Left lung (tissue), 10 donors: Measurements from ENCODE around the gene DOCK4. TPM values are rescaled to one million over a fixed set of nuclear protein-coding genes. Genes with fewer than 3 reads are reported as not detected.
A peak's percentile ranks its signal among the peaks of the same experiment; 100 is the strongest.

ENCODE experiments used
- ATAC-seq: fragments of 200-7000 bp; cut with Tn5 transposase; one replicate; pipeline ENCODE4 v1.9.1; 2020; ENCODE audit warnings: moderate library complexity
- DNase-seq, 4 donors: peaks; one replicate each; pipeline ENCODE4 v3.0.0-alpha.2; 2013 to 2020
- H3K27ac ChIP-seq, 2 donors: fragments of 200-600 bp; sonication (generic) in 1 of 2; one replicate each; pipeline versions ENCODE4 v1.5.0 to v1.8.0; 2020 to 2021
- H3K27me3 ChIP-seq, 2 donors: fragments of 200-600 bp; sonication (generic) in 1 of 2; one replicate each; pipeline versions ENCODE4 v1.5.0 to v1.8.0; 2020 to 2021
- H3K36me3 ChIP-seq, 2 donors: fragments of 200-600 bp; sonication (generic) in 1 of 2; one replicate each; pipeline versions ENCODE4 v1.5.0 to v1.8.0; 2020 to 2021
- H3K4me1 ChIP-seq, 2 donors: fragments of 200-600 bp; one replicate each; pipeline ENCODE4 v1.8.0; 2021
- H3K4me3 ChIP-seq, 2 donors: fragments of 200-600 bp; sonication (generic) in 1 of 2; one replicate each; pipeline versions ENCODE4 v1.5.0 to v1.8.0; 2020 to 2021; ENCODE audit warnings: mild to moderate bottlenecking in 1 of 2
- H3K9me3 ChIP-seq, 2 donors: fragments of 200-600 bp; sonication (generic) in 1 of 2; one replicate each; pipeline versions ENCODE4 v1.5.0 to v1.8.0; 2020 to 2021
- CTCF ChIP-seq, 2 donors: fragments of 200-600 bp; sonication (generic) in 1 of 2; IDR thresholded peaks; one replicate each; pipeline versions ENCODE4 v1.5.0 to v1.8.0; 2021; ENCODE audit warnings: antibody characterized with exemption in 2 of 2
- intact Hi-C, 2 donors: fragments of 100-400 bp; cut with DNase I; formaldehyde crosslinking; loops; one replicate each; pipeline versions ENCODE4 v1.11.2 to v1.14.2; 2022
- polyA plus RNA-seq, 6 donors: library from polyadenylated mRNA; unstranded; fragments of 120-200 nt; gene quantifications; one replicate each; pipeline ENCODE4 v1.2.1, GENCODE V29; 2013; ENCODE audit not compliant: insufficient read length in 6 of 6
- total RNA-seq, 2 donors: library from RNA; stranded (reverse); fragmentation: NEBNext Ultra II Directional; extraction: Animal tissue kit (Norgen Biotek cat#: 25700); gene quantifications; one replicate each; pipeline ENCODE4 v1.2.1, GENCODE V29; 2021
- donor health status: DM: no; HTN: yes; CAD: no.
- donor health status: DM: no; HTN: no; CAD: no.

The DOCK4 gene
- total and polyA plus RNA-seq, 8 donors, result 38.9 to 64.3 (median 52.5) TPM

GRCh38 chr7:112192236-112193154 is 13.7 kb downstream of the DOCK4 start:
- H3K4me1 ChIP-seq, result peaks cover 0 to 20% of the 10 kb centered on the region in 2 donors
- DNase-seq (no peak), ATAC-seq (peak; percentile 53)
- no peaks in the 10 kb centered on the region for H3K36me3 ChIP-seq
- H3K27me3 ChIP-seq, result no peaks in the 10 kb centered on the region
- peak overlapping the region in 1 of 2 donors; percentile 38 for H3K27ac ChIP-seq
- no peak overlapping the region for H3K4me3 ChIP-seq
- no peak for TF ChIP-seq CTCF (IDR thresholded peaks at IDR 0.05)
- no peaks in the 10 kb centered on the region for H3K9me3 ChIP-seq
- intact Hi-C loops, result no loop called here

- Histone ChIP-seq H3K4me1 (peaks cover 3 to 16% of the 10 kb centered on the region in 2 donors), H3K27ac (no peak overlapping the region), H3K9me3 (no peaks in the 10 kb centered on the region), H3K27me3 (no peaks in the 10 kb centered on the region), H3K36me3 (no peaks in the 10 kb centered on the region), H3K4me3 (no peak overlapping the region)
- no peak for ATAC-seq
- intact Hi-C loops, result no loop called here
- TF ChIP-seq CTCF (IDR thresholded peaks at IDR 0.05), result no peak
- no peak for DNase-seq
Measured at GRCh38 chr7:112190120-112190519, 16.1 kb downstream of the DOCK4 start.

- TF ChIP-seq CTCF (IDR thresholded peaks at IDR 0.05), result no peak
- H3K36me3 ChIP-seq, result no peaks in the 10 kb centered on the region
- no peak for ATAC-seq
- peaks cover 3 to 16% of the 10 kb centered on the region in 2 donors for H3K4me1 ChIP-seq
- no peak for DNase-seq
- intact Hi-C loops, result no loop called here
- H3K27ac ChIP-seq, result no peak overlapping the region
- no peak overlapping the region for H3K4me3 ChIP-seq
- H3K9me3 ChIP-seq, result no peaks in the 10 kb centered on the region
- no peaks in the 10 kb centered on the region for H3K27me3 ChIP-seq
Measured at GRCh38 chr7:112189691-112190090, 16.5 kb downstream of the DOCK4 start.

GRCh38 chr7:112188257-112188656 is 17.9 kb downstream of the DOCK4 start:
- H3K27me3 ChIP-seq, result no peaks in the 10 kb centered on the region
- DNase-seq, result no peak
- H3K27ac ChIP-seq, result no peak overlapping the region
- intact Hi-C loops, result no loop called here
- TF ChIP-seq CTCF (IDR thresholded peaks at IDR 0.05), result no peak
- ATAC-seq, result no peak
- H3K4me1 ChIP-seq, result peaks cover 3 to 22% of the 10 kb centered on the region in 2 donors
- no peak overlapping the region for H3K4me3 ChIP-seq
- H3K9me3 ChIP-seq, result no peaks in the 10 kb centered on the region
- no peaks in the 10 kb centered on the region for H3K36me3 ChIP-seq

- Histone ChIP-seq H3K27ac (peak overlapping the region in 1 of 2 donors; percentile 20), H3K4me3 (no peak overlapping the region), H3K9me3 (no peaks in the 10 kb centered on the region), H3K36me3 (no peaks in the 10 kb centered on the region), H3K4me1 (peaks cover 3 to 15% of the 10 kb centered on the region in 2 donors), H3K27me3 (no peaks in the 10 kb centered on the region)
- DNase-seq (no peak), ATAC-seq (no peak)
- TF ChIP-seq CTCF (IDR thresholded peaks at IDR 0.05), result no peak
- intact Hi-C loops, result no loop called here
Measured at GRCh38 chr7:112186300-112186699, 19.9 kb downstream of the DOCK4 start.
